ENCODE measurements around the gene MATN1. TPM values are rescaled to one million over a fixed set of nuclear protein-coding genes. Genes with fewer than 3 reads are reported as not detected.

Gene MATN1
- total and polyA plus RNA-seq, 2 experiments from 2014 or later: 0.32 TPM; not detected in 1

DNA sequence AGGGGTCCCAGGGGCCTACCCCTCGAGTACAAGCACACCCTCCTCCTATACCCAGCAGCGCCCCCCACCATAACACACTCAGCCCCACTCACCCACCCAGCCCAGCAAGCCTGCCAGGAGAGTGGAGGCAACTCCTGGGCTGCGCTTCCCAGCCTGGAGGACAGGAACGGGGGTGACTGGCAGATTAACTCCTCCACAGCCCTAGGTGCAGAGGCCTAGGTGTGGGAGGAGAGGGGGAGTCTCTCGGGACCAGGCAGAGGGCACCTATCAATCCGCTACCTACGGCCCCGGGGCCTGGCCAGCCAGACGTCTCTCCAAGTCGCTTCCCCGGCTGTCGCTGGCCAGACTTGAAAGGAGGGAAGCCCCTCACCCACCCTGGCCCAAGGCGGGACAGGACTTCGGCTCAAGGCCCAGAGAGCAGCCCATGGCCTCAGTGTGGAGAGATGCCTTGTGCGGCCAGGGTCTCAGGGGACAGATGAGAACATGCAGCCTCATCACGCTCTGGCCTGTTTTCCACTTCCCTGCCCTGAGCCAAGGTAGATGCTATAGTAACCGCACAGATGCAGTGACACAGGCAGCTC is 24.9 kb downstream of the MATN1 start:
- DNase-seq: no peak
- Histone ChIP-seq H3K9me2 (ENCODE audit: insufficient read depth) (no peaks in the 10 kb centered on the region), H3K9me3 (ENCODE audit: low read depth) (no peaks in the 10 kb centered on the region), H3K9ac (no peak overlapping the region), H3K4me1 (ENCODE audit: insufficient read depth) (peaks cover 13% of the 10 kb centered on the region), H2AFZ (no peak overlapping the region), H3K27ac (no peak overlapping the region), H3K4me2 (ENCODE audit: unreplicated experiment) (no peak overlapping the region), H3K36me3 (ENCODE audit: low read depth) (no peaks in the 10 kb centered on the region), H3K79me2 (ENCODE audit: insufficient read depth) (no peaks in the 10 kb centered on the region), H3K4me3 (no peak overlapping the region), H4K20me1 (ENCODE audit: insufficient read depth) (no peaks in the 10 kb centered on the region), H3K27me3 (replicated peaks; ENCODE audit: insufficient read depth) (no peaks in the 10 kb centered on the region), H3F3A (ENCODE audit: insufficient read depth) (no peaks in the 10 kb centered on the region)
- WGBS, 2 experiments (ENCODE audit: low coverage in 1 of 2, low lambda C conversion rate in 2 of 2, missing lambda C conversion rate in 2 of 2): 50 to 62% methylated on average over 10 to 14 of the region's 17 CpGs
- in situ Hi-C loops (cut with MboI): no loop called here
- TF ChIP-seq EZH2phosphoT487 (IDR thresholded peaks at IDR 0.05; ENCODE audit: insufficient read depth, low read depth) (no peak), EZH2 (IDR thresholded peaks at IDR 0.05; ENCODE audit: insufficient read depth, poor library complexity, severe bottlenecking) (no peak)

DNA sequence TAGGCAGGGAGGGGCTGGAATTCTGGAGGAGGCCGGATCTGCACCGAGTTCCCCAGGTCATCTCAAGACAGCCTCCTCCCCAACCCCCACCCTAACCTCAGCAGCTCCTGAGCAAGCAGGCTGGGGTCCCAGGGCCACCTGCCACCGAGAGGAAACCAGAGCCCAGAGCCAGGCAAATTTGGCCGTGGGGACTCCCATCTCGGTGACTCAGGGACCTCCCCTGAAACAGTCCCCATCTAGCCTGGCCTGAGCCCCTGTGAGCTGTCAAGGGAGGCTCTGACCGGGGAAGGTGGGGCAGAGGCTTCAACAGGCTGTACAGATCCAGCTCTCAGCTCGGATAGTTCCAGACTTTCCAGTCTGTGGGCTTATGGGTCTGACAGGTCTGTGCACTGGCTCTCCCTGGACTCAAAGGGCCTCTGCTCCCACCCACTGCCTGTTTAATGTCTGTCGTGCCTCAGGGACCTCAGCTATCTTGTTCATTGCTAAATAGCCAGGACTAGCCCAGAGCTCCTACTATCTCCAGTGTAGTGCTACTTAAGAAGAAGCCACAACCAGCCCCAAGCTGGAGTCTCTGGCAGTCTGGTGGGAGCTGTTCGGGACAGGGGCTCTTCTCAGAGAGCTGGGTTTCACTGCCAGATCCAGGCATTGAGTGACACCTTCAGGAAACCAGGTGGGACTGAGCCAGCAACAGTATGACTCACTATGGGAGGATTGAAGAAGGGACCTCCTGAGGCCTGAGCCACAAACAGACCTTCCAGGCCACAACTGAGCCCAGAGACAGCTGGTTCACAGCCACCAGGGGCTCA is 25.6 kb downstream of the MATN1 start:
- no peaks in the 10 kb centered on the region for H3K36me3 ChIP-seq (ENCODE audit: low read depth)
- TF ChIP-seq EZH2phosphoT487 (IDR thresholded peaks at IDR 0.05; ENCODE audit: insufficient read depth, low read depth) (no peak), EZH2 (IDR thresholded peaks at IDR 0.05; ENCODE audit: insufficient read depth, poor library complexity, severe bottlenecking) (no peak)
- WGBS, 2 experiments (ENCODE audit: low coverage in 1 of 2, low lambda C conversion rate in 2 of 2, missing lambda C conversion rate in 2 of 2): 28 to 36% methylated on average over 9 of the region's 9 CpGs
- no peak overlapping the region for H3K4me3 ChIP-seq
- DNase-seq: peak; percentile 63
- no peak overlapping the region for H3K4me2 ChIP-seq (ENCODE audit: unreplicated experiment)
- no peak overlapping the region for H3K27ac ChIP-seq
- no peaks in the 10 kb centered on the region for H4K20me1 ChIP-seq (ENCODE audit: insufficient read depth)
- no peaks in the 10 kb centered on the region for H3F3A ChIP-seq (ENCODE audit: insufficient read depth)
- H3K79me2 ChIP-seq (ENCODE audit: insufficient read depth): no peaks in the 10 kb centered on the region
- no peaks in the 10 kb centered on the region for H3K9me3 ChIP-seq (ENCODE audit: low read depth)
- no peaks in the 10 kb centered on the region for H3K27me3 ChIP-seq (replicated peaks; ENCODE audit: insufficient read depth)
- peaks cover 13% of the 10 kb centered on the region for H3K4me1 ChIP-seq (ENCODE audit: insufficient read depth)
- no peak overlapping the region for H3K9ac ChIP-seq
- in situ Hi-C loops (cut with MboI): no loop called here
- H2AFZ ChIP-seq: no peak overlapping the region
- no peaks in the 10 kb centered on the region for H3K9me2 ChIP-seq (ENCODE audit: insufficient read depth)

DNA sequence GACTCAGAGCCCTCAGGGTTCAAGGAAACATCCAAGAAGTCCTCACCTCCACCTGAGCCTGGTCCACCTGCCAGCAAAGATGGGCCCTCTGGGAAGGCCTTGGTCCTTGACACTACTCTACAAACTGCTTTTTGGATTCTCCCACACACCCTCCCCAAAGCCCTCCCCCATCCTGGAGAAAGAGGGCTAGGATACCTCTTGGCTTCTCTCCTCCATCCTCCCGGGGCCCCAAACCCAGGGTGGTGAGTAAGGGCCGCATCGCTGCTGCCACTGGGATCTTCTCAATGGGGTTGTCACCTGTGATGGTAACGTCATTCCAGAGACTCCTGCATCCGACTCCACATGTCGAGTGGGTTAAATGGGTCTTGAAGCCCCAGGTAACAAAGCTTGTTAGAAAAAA is 26.6 kb downstream of the MATN1 start:
- no peaks in the 10 kb centered on the region for H4K20me1 ChIP-seq (ENCODE audit: insufficient read depth)
- 94 to 96% methylated on average over 6 of the region's 6 CpGs for WGBS, 2 experiments (ENCODE audit: low coverage in 1 of 2, low lambda C conversion rate in 2 of 2, missing lambda C conversion rate in 2 of 2)
- no peaks in the 10 kb centered on the region for H3K9me2 ChIP-seq (ENCODE audit: insufficient read depth)
- TF ChIP-seq EZH2 (IDR thresholded peaks at IDR 0.05; ENCODE audit: insufficient read depth, poor library complexity, severe bottlenecking) (no peak), EZH2phosphoT487 (IDR thresholded peaks at IDR 0.05; ENCODE audit: insufficient read depth, low read depth) (no peak)
- no peak overlapping the region for H2AFZ ChIP-seq
- DNase-seq: no peak
- no peaks in the 10 kb centered on the region for H3F3A ChIP-seq (ENCODE audit: insufficient read depth)
- H3K9me3 ChIP-seq (ENCODE audit: low read depth): no peaks in the 10 kb centered on the region
- no peak overlapping the region for H3K27ac ChIP-seq
- no peaks in the 10 kb centered on the region for H3K79me2 ChIP-seq (ENCODE audit: insufficient read depth)
- H3K36me3 ChIP-seq (ENCODE audit: low read depth): no peaks in the 10 kb centered on the region
- in situ Hi-C loops (cut with MboI): no loop called here
- no peak overlapping the region for H3K4me3 ChIP-seq
- no peaks in the 10 kb centered on the region for H3K27me3 ChIP-seq (replicated peaks; ENCODE audit: insufficient read depth)
- H3K4me2 ChIP-seq (ENCODE audit: unreplicated experiment): no peak overlapping the region
- no peak overlapping the region for H3K9ac ChIP-seq
- H3K4me1 ChIP-seq (ENCODE audit: insufficient read depth): peaks cover 13% of the 10 kb centered on the region

DNA sequence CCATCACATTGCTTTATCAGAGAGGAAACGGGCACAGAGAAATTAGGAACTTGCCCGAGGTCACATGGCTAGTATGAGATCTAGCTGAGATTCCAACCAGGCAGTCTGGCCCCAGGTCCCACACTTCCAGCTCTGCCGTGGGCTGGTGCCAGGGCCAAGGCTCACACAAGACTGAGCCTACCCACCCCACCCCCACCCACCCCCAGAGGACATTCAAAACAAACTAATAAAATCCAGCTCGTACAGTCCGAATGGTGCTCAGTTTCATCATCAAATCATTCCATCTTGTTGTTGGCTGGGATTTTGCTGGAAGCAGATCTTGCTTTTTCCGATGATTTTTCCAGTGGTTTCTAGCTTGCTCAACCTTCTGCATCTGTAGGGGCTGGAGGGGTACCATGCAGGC is 27.9 kb downstream of the MATN1 start:
- no peak for TF ChIP-seq EZH2 (IDR thresholded peaks at IDR 0.05; ENCODE audit: insufficient read depth, poor library complexity, severe bottlenecking)
- no peak for TF ChIP-seq EZH2phosphoT487 (IDR thresholded peaks at IDR 0.05; ENCODE audit: insufficient read depth, low read depth)
- Histone ChIP-seq H4K20me1 (ENCODE audit: insufficient read depth) (no peaks in the 10 kb centered on the region), H3K36me3 (ENCODE audit: low read depth) (no peaks in the 10 kb centered on the region), H3K27me3 (replicated peaks; ENCODE audit: insufficient read depth) (no peaks in the 10 kb centered on the region), H3K4me1 (ENCODE audit: insufficient read depth) (peaks cover 5% of the 10 kb centered on the region), H3K4me3 (no peak overlapping the region), H2AFZ (no peak overlapping the region), H3K4me2 (ENCODE audit: unreplicated experiment) (no peak overlapping the region), H3K9ac (no peak overlapping the region), H3K27ac (no peak overlapping the region), H3K9me3 (ENCODE audit: low read depth) (no peaks in the 10 kb centered on the region), H3K9me2 (ENCODE audit: insufficient read depth) (no peaks in the 10 kb centered on the region), H3F3A (ENCODE audit: insufficient read depth) (no peaks in the 10 kb centered on the region), H3K79me2 (ENCODE audit: insufficient read depth) (no peaks in the 10 kb centered on the region)
- in situ Hi-C loops (cut with MboI): no loop called here
- DNase-seq: peak; percentile 25
- WGBS, 2 experiments (ENCODE audit: low coverage in 1 of 2, low lambda C conversion rate in 2 of 2, missing lambda C conversion rate in 2 of 2): 9 to 19% methylated on average over 6 of the region's 6 CpGs
